ENCODE results near the gene SUSD2.

The SUSD2 gene

DNA sequence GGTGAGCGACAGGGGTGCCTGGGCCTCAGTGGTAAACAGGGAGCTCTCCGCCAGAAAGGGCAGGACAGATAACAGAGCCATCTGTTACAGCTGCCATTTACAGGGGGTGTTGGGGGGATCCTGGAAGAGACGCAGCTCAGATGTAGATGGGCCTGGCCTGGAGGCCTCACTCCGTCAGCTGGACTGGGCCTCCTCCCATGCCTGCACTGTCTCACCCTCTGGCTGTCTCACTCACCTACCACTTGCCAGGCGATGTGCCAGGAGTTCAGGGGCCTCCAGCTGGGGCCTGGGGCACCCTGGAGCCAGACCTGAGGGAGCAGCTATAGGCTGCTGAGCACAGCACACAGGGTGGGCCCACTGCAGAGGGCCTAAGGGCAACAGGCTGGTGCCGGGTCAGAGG lies 16.3 kb upstream of the SUSD2 start:
- no peak for TF ChIP-seq EZH2phosphoT487 (IDR thresholded peaks at IDR 0.05; ENCODE audit: low read depth)
- TF ChIP-seq CTCF (IDR thresholded peaks at IDR 0.05; ENCODE audit: low read depth, low read length) = no peak
- Histone ChIP-seq H3K36me3 (replicated peaks; ENCODE audit: low read depth, low read length) (peaks cover 29% of the 10 kb centered on the region), H3K9ac (ENCODE audit: low read length) (no peak overlapping the region)

DNA sequence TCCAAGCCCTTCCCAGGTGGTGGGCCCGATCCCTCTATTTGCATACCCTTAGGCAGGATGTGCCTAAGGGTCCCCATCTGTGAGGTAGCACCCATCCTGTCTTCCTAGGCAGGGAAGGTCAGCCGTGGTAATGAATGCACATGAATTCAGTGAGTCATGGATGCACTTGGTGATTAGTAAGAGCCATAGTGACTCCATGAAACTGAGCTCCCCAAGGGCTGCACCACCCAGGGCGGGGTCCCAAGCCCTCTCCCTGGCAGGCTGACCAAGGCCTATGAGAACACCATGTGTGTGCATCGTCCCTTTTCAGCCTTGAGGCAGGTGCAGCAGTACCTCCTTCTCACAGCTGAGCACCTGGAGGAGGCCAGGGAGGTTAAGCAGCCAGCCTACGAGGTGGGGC lies 15.6 kb upstream of the SUSD2 start:
- no peak for TF ChIP-seq EZH2phosphoT487 (IDR thresholded peaks at IDR 0.05; ENCODE audit: low read depth)
- TF ChIP-seq CTCF (IDR thresholded peaks at IDR 0.05; ENCODE audit: low read depth, low read length) = no peak
- H3K79me2 ChIP-seq (ENCODE audit: low read length) = no peaks in the 10 kb centered on the region
- H3K9me3 ChIP-seq (ENCODE audit: insufficient read depth, low read length) = no peaks in the 10 kb centered on the region
- no peak overlapping the region for H3K27ac ChIP-seq (ENCODE audit: low read length)
- no peak overlapping the region for H3K9ac ChIP-seq (ENCODE audit: low read length)
- peaks cover 29% of the 10 kb centered on the region for H3K36me3 ChIP-seq (replicated peaks; ENCODE audit: low read depth, low read length)
- H3K4me1 ChIP-seq (ENCODE audit: low read length) = peaks cover 36% of the 10 kb centered on the region
- no peak overlapping the region for H3K4me3 ChIP-seq (ENCODE audit: low read length)
- H3K27me3 ChIP-seq (ENCODE audit: low read depth, low read length) = no peaks in the 10 kb centered on the region
- H3K4me2 ChIP-seq (ENCODE audit: low read length) = no peak overlapping the region
- H4K20me1 ChIP-seq (ENCODE audit: insufficient read depth, low read length) = no peaks in the 10 kb centered on the region; the same call in 1 of the 2 replicates
- no peak overlapping the region for H2AFZ ChIP-seq (ENCODE audit: low read depth, low read length)

More for the DNA sequence above, 16.3 kb upstream of the SUSD2 start:
- peaks cover 36% of the 10 kb centered on the region for H3K4me1 ChIP-seq (ENCODE audit: low read length)
- no peak overlapping the region for H2AFZ ChIP-seq (ENCODE audit: low read depth, low read length)
- no peaks in the 10 kb centered on the region; the same call in 1 of the 2 replicates for H4K20me1 ChIP-seq (ENCODE audit: insufficient read depth, low read length)
- H3K79me2 ChIP-seq (ENCODE audit: low read length) = no peaks in the 10 kb centered on the region
- no peaks in the 10 kb centered on the region for H3K9me3 ChIP-seq (ENCODE audit: insufficient read depth, low read length)
- no peaks in the 10 kb centered on the region for H3K27me3 ChIP-seq (ENCODE audit: low read depth, low read length)
- H3K27ac ChIP-seq (ENCODE audit: low read length) = no peak overlapping the region
- H3K4me2 ChIP-seq (ENCODE audit: low read length) = no peak overlapping the region
- no peak overlapping the region for H3K4me3 ChIP-seq (ENCODE audit: low read length)

- Histone ChIP-seq H3K27me3 (ENCODE audit: low read depth, low read length) (no peaks in the 10 kb centered on the region), H4K20me1 (ENCODE audit: insufficient read depth, low read length) (no peaks in the 10 kb centered on the region; the same call in 1 of the 2 replicates), H3K36me3 (replicated peaks; ENCODE audit: low read depth, low read length) (peaks cover 32% of the 10 kb centered on the region), H3K4me2 (ENCODE audit: low read length) (peak overlapping the region; percentile 40; the same call in 1 of the 2 replicates), H3K9me3 (ENCODE audit: insufficient read depth, low read length) (no peaks in the 10 kb centered on the region), H2AFZ (ENCODE audit: low read depth, low read length) (no peak overlapping the region), H3K4me1 (ENCODE audit: low read length) (peaks cover 32% of the 10 kb centered on the region), H3K9ac (ENCODE audit: low read length) (no peak overlapping the region), H3K27ac (ENCODE audit: low read length) (peak overlapping the region; percentile 32; the same call in 1 of the 2 replicates), H3K79me2 (ENCODE audit: low read length) (no peaks in the 10 kb centered on the region), H3K4me3 (ENCODE audit: low read length) (no peak overlapping the region)
- TF ChIP-seq EZH2phosphoT487 (IDR thresholded peaks at IDR 0.05; ENCODE audit: low read depth) (no peak), CTCF (IDR thresholded peaks at IDR 0.05; ENCODE audit: low read depth, low read length) (no peak)
Measured at GRCh38 chr22:24166811-24167210, 14.5 kb upstream of the SUSD2 start.

GRCh38 chr22:24169439-24170058 lies 11.7 kb upstream of the SUSD2 start:
- H3K27me3 ChIP-seq (ENCODE audit: low read depth, low read length) = no peaks in the 10 kb centered on the region
- H2AFZ ChIP-seq (ENCODE audit: low read depth, low read length) = no peak overlapping the region
- H3K4me2 ChIP-seq (ENCODE audit: low read length) = no peak overlapping the region
- H3K4me3 ChIP-seq (ENCODE audit: low read length) = no peak overlapping the region
- no peak overlapping the region for H3K9ac ChIP-seq (ENCODE audit: low read length)
- peaks cover 9% of the 10 kb centered on the region for H3K4me1 ChIP-seq (ENCODE audit: low read length)
- TF ChIP-seq CTCF (IDR thresholded peaks at IDR 0.05; ENCODE audit: low read depth, low read length) (no peak), EZH2phosphoT487 (IDR thresholded peaks at IDR 0.05; ENCODE audit: low read depth) (no peak)
- no peaks in the 10 kb centered on the region for H3K9me3 ChIP-seq (ENCODE audit: insufficient read depth, low read length)
- H3K36me3 ChIP-seq (replicated peaks; ENCODE audit: low read depth, low read length) = peaks cover 33% of the 10 kb centered on the region
- H4K20me1 ChIP-seq (ENCODE audit: insufficient read depth, low read length) = no peaks in the 10 kb centered on the region; the same call in 1 of the 2 replicates
- no peak overlapping the region for H3K27ac ChIP-seq (ENCODE audit: low read length)
- no peaks in the 10 kb centered on the region for H3K79me2 ChIP-seq (ENCODE audit: low read length)
